ENCODE measurements around the gene MPC1L.

DNA sequence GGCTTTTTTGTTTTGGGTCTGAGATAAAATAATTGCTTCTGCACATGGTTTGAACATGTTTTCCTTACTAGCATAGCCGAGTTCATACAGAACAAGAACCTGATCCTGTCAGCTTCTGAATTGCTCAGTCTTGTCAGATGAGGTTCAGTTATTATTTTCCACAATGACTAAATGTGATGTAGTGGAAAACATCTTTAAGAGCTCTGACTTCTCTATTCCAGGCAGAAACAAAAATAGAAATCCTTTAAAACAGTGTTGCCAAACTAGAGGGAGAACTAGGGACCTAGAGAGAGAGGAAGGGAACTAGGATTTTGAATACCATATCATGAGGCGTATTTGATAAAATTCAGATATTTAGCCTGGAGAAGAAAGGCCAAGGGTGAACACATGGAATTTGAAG, 40.4 kb upstream of the MPC1L start:
- TF ChIP-seq, protein P1, sequence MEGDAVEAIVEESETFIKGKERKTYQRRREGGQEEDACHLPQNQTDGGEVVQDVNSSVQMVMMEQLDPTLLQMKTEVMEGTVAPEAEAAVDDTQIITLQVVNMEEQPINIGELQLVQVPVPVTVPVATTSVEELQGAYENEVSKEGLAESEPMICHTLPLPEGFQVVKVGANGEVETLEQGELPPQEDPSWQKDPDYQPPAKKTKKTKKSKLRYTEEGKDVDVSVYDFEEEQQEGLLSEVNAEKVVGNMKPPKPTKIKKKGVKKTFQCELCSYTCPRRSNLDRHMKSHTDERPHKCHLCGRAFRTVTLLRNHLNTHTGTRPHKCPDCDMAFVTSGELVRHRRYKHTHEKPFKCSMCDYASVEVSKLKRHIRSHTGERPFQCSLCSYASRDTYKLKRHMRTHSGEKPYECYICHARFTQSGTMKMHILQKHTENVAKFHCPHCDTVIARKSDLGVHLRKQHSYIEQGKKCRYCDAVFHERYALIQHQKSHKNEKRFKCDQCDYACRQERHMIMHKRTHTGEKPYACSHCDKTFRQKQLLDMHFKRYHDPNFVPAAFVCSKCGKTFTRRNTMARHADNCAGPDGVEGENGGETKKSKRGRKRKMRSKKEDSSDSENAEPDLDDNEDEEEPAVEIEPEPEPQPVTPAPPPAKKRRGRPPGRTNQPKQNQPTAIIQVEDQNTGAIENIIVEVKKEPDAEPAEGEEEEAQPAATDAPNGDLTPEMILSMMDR (IDR thresholded peaks at IDR 0.05; ENCODE audit: low read depth, low read length, missing input control), result no peak
- TF ChIP-seq HNF4G (IDR thresholded peaks at IDR 0.05), result no peak
- TF ChIP-seq, protein P2, sequence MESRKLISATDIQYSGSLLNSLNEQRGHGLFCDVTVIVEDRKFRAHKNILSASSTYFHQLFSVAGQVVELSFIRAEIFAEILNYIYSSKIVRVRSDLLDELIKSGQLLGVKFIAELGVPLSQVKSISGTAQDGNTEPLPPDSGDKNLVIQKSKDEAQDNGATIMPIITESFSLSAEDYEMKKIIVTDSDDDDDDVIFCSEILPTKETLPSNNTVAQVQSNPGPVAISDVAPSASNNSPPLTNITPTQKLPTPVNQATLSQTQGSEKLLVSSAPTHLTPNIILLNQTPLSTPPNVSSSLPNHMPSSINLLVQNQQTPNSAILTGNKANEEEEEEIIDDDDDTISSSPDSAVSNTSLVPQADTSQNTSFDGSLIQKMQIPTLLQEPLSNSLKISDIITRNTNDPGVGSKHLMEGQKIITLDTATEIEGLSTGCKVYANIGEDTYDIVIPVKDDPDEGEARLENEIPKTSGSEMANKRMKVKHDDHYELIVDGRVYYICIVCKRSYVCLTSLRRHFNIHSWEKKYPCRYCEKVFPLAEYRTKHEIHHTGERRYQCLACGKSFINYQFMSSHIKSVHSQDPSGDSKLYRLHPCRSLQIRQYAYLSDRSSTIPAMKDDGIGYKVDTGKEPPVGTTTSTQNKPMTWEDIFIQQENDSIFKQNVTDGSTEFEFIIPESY (IDR thresholded peaks at IDR 0.05), result no peak
- no peak for TF ChIP-seq JUND (IDR thresholded peaks at IDR 0.05)
- no peak for TF ChIP-seq FOXA2 (IDR thresholded peaks at IDR 0.05)
- TF ChIP-seq, protein P3, sequence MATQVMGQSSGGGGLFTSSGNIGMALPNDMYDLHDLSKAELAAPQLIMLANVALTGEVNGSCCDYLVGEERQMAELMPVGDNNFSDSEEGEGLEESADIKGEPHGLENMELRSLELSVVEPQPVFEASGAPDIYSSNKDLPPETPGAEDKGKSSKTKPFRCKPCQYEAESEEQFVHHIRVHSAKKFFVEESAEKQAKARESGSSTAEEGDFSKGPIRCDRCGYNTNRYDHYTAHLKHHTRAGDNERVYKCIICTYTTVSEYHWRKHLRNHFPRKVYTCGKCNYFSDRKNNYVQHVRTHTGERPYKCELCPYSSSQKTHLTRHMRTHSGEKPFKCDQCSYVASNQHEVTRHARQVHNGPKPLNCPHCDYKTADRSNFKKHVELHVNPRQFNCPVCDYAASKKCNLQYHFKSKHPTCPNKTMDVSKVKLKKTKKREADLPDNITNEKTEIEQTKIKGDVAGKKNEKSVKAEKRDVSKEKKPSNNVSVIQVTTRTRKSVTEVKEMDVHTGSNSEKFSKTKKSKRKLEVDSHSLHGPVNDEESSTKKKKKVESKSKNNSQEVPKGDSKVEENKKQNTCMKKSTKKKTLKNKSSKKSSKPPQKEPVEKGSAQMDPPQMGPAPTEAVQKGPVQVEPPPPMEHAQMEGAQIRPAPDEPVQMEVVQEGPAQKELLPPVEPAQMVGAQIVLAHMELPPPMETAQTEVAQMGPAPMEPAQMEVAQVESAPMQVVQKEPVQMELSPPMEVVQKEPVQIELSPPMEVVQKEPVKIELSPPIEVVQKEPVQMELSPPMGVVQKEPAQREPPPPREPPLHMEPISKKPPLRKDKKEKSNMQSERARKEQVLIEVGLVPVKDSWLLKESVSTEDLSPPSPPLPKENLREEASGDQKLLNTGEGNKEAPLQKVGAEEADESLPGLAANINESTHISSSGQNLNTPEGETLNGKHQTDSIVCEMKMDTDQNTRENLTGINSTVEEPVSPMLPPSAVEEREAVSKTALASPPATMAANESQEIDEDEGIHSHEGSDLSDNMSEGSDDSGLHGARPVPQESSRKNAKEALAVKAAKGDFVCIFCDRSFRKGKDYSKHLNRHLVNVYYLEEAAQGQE (IDR thresholded peaks at IDR 0.05), result no peak
- TF ChIP-seq TAF1 (conservative IDR thresholded peaks at IDR 0.05), result no peak
- TF ChIP-seq EGR1 (IDR thresholded peaks at IDR 0.05; ENCODE audit: low read depth in 2 of 2), result no peak
- no peak for TF ChIP-seq RAD21 (IDR thresholded peaks at IDR 0.05)
- TF ChIP-seq, protein P4, sequence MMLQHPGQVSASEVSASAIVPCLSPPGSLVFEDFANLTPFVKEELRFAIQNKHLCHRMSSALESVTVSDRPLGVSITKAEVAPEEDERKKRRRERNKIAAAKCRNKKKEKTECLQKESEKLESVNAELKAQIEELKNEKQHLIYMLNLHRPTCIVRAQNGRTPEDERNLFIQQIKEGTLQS (IDR thresholded peaks at IDR 0.05), result no peak
